Stimulated activated CD8-positive, alpha-beta memory T cell treated with anti-CD3 and anti-CD28 coated beads, Interleukin-15, amount 100 ng/mL, for 48 hours (primary cell): ENCODE data around the gene IGBP1.
"Not testable (repeated sequence)": the region's sequence is repeated elsewhere in the genome, so short reads cannot be mapped to it uniquely, and the experiment has no call there.

Experiments used
- DNase-seq, 2 donors: peaks; one replicate each; pipeline ENCODE4 v3.0.0-alpha.2; 2020; ENCODE audit warnings: low read depth in 2 of 2

Gene IGBP1

DNA sequence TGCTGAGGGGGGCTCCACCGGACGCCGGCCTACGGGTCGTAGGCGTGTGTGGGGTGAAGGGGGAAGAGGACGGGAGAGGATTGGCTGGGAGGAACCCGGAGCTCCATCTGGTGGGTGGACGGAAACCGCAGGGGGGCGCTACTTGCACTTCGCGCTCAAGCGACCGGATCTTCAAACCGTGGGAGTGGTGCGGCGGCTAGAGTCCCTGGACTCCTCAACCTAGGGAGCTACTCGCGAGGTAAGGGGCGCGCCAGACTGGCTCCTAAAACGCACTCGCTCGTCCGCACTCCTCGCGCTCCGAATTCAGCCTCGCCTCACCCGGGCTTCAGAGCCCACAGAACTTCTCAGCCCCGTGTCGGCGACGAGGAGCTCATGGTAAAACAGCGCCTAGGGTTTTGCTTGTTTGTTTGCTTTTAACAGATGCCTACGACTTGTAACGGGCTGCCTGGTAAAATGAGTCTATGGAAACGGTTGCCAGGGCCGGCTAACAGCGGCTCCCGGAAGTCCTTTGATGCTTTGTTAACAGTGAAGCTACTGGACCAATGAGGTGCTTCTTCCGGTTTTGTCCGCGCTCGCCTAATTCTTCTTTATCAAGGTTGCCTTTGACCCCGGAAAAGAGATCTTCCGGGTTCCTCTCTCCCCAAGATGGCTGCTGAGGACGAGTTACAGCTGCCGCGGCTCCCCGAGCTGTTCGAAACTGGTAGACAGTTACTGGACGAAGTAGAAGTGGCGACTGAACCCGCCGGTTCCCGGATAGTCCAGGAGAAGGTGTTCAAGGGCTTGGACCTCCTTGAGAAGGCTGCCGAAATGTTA lies at the start of gene IGBP1:
Gene IGBP1 (plus strand): TSS at position 145 of the 813 bp plus-strand sequence. CDS start 501 bp downstream, at position 646.
- DNase-seq = peak; percentile 56 to 64

DNA sequence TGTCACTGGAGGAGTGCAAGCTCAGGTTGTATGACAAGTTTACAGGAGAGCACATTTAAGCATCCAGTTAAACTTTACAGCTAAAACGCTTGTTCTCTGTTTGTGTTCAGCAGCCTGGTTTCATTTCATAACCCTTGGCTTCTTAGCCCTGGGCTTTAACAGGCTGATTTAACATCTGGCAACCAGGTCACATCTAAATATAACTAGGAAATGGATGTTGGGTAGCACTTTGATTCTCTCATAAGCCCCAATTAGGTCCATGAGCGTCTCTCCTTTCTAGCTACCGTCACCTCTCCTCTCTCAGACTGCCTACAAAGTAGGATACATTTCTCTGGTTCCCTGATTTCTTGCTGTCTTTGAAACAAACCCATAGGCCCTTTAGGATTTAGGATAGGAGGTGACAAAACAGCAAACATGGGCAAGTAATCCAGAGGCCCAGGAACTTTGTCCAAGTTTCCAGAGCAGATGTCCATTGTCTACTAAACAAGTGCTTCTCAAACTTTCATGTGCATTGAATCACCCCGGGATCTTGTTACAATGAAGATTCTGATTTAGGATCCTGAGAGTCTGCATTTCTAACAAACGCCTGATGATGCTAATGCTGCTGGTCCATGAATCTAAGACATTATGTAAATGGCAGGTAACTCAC lies 48.5 kb upstream of the IGBP1 start:
- no peak for DNase-seq

GRCh38 chrX:70087857-70088630 lies 45.2 kb upstream of the IGBP1 start:
- DNase-seq = no peak

GRCh38 chrX:70088751-70089150 lies 44.5 kb upstream of the IGBP1 start:
- no peak for DNase-seq

- no peak for DNase-seq
Observed at GRCh38 chrX:70089604-70090297, 43.5 kb upstream of the IGBP1 start.

DNA sequence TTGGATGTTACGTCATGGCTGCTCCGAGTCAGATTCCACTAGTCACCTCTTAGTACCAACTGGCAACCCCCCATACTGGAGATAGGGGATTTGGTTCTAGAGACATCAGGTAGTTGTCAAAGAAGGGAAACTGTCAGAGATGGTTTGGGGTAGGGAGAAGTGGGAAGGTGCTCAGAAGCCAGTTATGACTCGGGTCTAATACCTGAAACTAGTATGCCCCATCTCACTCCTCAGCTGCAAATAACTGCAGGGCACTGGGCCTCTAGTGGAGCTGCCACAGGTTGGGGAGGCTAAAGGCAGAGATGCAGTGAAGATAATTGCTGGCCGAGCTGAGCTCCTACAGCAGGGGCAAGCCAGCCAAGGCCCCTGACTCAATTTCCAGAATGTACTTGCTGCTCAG lies 41.0 kb upstream of the IGBP1 start:
- DNase-seq = no peak

DNA sequence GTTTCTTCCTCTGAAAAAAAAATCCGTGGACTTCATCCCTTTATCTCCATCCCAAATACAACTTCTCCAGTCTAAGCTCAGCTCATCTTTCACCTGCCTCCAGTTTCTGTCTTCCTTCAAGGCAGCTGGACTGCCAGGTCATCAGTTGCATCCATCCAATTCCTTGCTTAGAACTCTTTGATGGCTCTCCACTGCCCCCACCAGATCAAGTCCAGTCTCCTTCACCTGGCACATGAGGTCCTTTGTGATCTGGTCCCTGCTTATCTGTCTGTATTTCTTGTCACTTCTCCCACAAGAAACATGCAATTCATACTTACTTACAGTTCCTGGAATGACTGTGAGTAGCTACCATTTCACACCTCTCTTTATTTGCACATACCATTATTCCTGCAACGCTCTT lies 37.2 kb upstream of the IGBP1 start:
- DNase-seq = no peak

DNA sequence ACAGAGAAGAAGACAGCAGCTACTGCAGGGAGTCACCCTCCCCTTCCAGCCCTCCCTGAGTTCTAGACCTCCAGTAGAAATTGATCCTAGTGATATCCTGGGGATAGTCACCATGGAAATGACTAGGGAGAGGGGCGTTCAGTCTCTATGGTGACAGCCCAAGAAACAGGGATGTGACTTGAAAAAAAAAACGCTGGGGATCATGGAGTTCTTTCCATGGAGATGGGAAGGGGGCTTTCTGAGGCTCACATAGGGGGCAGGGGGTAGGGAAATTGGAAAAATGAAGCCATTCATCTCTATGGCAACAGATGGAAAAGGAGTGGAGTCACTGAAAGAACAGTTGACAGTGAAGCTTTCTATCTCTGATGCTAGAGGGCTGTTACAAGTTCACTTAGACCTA lies 28.0 kb upstream of the IGBP1 start:
- DNase-seq = no peak

DNA sequence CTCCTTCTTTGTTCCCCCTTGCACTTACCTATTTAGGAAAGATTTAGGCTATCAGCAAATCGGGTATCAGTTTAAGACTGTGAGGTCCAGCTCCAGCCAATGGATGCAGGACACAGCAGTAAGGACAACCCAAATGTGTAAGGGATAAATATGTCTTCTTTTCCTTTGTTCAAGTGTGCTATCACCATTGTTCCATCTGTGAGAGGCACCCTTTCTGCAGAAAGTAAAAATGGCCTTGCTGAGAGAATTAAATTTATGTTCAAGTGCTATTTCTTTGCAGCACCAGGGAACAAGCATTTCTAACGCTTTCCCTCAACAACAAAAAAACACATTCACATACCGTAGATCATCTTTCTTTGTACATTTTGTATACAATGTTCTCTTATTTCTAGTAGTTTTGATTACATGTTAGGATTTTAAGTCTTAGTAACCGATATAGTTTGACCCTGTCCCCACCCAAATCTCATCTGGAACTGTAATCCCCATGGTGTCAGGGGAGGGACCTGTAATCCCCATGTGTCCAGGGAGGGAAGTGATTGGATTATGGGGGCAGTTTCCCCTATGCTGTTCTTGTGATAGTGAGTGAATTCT lies 21.7 kb upstream of the IGBP1 start:
- not testable (repeated sequence) for DNase-seq

GRCh38 chrX:70117738-70118137 lies 15.5 kb upstream of the IGBP1 start:
- DNase-seq = no peak

- DNase-seq = not testable (repeated sequence)
Observed at GRCh38 chrX:70123014-70123413, 10.2 kb upstream of the IGBP1 start.

GRCh38 chrX:70124678-70125077 lies 8.6 kb upstream of the IGBP1 start:
- no peak for DNase-seq

GRCh38 chrX:70128071-70128470 lies 5.2 kb upstream of the IGBP1 start:
- no peak for DNase-seq

DNA sequence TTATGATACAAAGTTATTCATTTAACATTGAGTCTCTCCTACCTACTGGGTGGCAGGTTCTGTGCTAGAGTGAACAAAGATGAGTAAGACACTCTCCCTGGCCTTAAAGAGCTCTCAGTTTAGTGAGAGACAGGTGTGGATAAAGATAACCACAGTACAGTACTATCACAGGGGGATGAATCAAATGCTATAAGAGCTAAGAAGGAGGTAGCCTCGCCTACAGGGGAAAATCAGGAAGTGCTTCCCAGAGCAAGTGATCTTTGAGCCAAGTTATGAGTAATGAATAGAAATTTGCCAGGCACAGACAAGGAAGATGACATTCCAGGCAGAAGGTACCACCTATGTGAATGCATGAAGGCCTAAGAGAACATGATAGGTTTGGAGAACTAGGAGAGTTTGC lies 3.4 kb upstream of the IGBP1 start:
- DNase-seq = no peak

DNA sequence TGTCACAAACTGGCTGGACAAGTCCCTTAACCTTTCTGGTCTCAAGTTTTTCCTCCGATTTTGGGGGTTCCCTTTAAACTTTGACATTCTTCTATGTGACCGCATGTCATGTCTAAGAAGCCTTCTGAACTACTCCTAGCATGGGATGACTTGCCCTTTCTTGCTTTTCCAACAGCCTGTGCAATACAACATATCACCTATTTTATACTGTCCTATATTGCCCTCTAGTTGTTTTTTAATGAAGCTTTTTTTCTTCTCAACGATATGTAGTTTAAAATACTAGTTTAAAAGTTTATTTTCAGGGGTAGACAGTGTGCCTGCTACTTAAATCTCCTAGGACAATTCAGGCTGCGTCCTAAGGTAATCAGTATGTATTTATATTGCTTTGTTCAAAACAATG lies 1.0 kb upstream of the IGBP1 start:
- no peak for DNase-seq

DNA sequence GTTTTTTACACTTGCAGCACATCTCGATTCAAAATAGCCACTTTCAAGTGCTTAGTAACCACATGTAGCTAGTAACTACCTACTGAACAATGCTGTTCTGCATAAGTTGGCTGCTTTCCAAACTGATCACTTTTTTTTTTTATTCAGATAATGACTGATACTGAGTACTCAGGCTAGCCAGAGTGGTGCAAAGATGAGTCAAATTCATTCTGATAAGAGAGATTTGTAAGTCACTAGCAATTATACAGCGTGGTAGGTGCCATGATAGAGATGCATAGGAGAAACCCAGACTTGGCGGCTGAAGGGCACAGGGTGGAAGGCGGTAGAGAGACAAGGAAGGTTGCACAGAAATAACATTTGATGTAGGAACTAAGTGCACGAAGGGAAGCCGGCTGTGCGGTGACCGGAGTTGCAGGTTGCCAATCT lies 357 bp upstream of the IGBP1 start:
- no peak for DNase-seq

GRCh38 chrX:70134116-70134477 lies 850 bp downstream of the IGBP1 start:
- no peak for DNase-seq

DNA sequence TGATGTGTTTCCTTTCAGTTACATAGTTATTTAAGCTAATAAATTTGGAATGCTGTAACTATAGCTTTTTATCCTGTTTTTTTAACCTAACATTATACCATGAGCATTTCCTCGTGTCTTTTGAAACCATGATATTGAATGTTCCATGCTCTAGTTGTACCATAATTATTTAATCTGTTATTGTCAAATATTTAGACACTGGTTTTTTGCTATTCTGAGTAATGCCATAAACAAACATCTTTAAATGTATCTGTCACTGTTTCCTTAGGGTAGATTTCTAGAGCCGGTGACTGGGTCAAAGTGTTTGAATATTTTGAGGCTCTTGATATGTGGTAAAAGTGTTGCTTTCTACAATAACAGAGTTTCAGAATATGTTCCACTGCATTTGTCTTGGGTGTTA lies 5.4 kb downstream of the IGBP1 start:
- no peak for DNase-seq

DNA sequence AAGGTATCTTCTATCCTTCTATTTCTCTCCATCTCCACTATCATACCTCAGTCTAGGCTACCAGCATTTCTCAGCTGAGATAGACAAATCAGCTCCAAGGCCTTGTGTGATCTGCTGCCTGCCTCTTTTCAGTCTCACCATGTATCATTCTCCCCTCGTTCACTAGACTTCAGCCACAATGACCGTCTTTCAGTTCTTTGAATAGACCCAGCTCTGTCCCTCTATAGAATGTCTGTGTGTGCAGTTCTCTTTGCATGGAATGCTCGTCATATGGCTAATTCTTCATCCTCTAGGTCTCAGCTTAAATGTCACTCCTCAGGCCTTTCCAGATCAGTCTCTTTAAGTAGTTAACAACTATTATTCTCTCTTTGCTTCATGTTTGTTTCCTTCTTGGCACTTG lies 6.5 kb downstream of the IGBP1 start:
- DNase-seq = no peak

- DNase-seq = no peak
Observed at GRCh38 chrX:70141373-70141772, 8.1 kb downstream of the IGBP1 start.
